Islet of Langerhans (tissue), 1 donor: Measurements from ENCODE around the gene WDR26.
"Not testable (repeated sequence)": the region's sequence is repeated elsewhere in the genome, so short reads cannot be mapped to it uniquely, and the experiment has no call there.

Experiments used
- FAIRE-seq: peaks from one replicate; lab custom pipeline; 2011; peaks lifted over from hg19 to GRCh38; lab: Jason Lieb, UNC

Gene WDR26

GRCh38 chr1:224433701-224434672 lies 610 bp downstream of the WDR26 start:
- no peak for FAIRE-seq

GRCh38 chr1:224433041-224433691 lies 1.4 kb downstream of the WDR26 start:
- FAIRE-seq, result no peak

GRCh38 chr1:224432672-224433040 lies 1.9 kb downstream of the WDR26 start:
- no peak for FAIRE-seq

- FAIRE-seq, result no peak
Observed at GRCh38 chr1:224432146-224432545, 2.5 kb downstream of the WDR26 start.

- peak; percentile 58 for FAIRE-seq
Observed at GRCh38 chr1:224431726-224432125, 2.9 kb downstream of the WDR26 start.

GRCh38 chr1:224430511-224431113 lies 4.0 kb downstream of the WDR26 start:
- FAIRE-seq, result peak; percentile 82

GRCh38 chr1:224429616-224430326 lies 4.8 kb downstream of the WDR26 start:
- FAIRE-seq, result no peak

GRCh38 chr1:224428713-224429112 lies 5.9 kb downstream of the WDR26 start:
- not testable (repeated sequence) for FAIRE-seq

GRCh38 chr1:224427346-224427745 lies 7.3 kb downstream of the WDR26 start:
- FAIRE-seq, result no peak

- not testable (repeated sequence) for FAIRE-seq
Observed at GRCh38 chr1:224426869-224427268, 7.7 kb downstream of the WDR26 start.

GRCh38 chr1:224425279-224425884 lies 9.2 kb downstream of the WDR26 start:
- no peak for FAIRE-seq

- FAIRE-seq, result no peak
Observed at GRCh38 chr1:224420106-224420505, 14.5 kb downstream of the WDR26 start.

- no peak for FAIRE-seq
Observed at GRCh38 chr1:224411766-224412165, 22.8 kb downstream of the WDR26 start.

- no peak for FAIRE-seq
Observed at GRCh38 chr1:224408294-224408590, 26.4 kb downstream of the WDR26 start.

GRCh38 chr1:224407571-224408293 lies 26.9 kb downstream of the WDR26 start:
- FAIRE-seq, result no peak

- no peak for FAIRE-seq
Observed at GRCh38 chr1:224406216-224406615, 28.4 kb downstream of the WDR26 start.

- FAIRE-seq, result no peak
Observed at GRCh38 chr1:224405604-224405970, 29.0 kb downstream of the WDR26 start.

GRCh38 chr1:224404916-224405603 lies 29.5 kb downstream of the WDR26 start:
- no peak for FAIRE-seq

- peak; percentile 30 for FAIRE-seq
Observed at GRCh38 chr1:224402472-224403036, 32.0 kb downstream of the WDR26 start.

- no peak for FAIRE-seq
Observed at GRCh38 chr1:224399887-224400286, 34.7 kb downstream of the WDR26 start.

GRCh38 chr1:224393294-224393693 lies 41.3 kb downstream of the WDR26 start:
- no peak for FAIRE-seq
